Stimulated activated naive CD8-positive, alpha-beta T cell treated with anti-CD3 and anti-CD28 coated beads, Interleukin-15, Interleukin-2, amounts not matched to agents 100 ng/mL and 50 ng/mL, for 24 hours (primary cell): ENCODE results near the gene CNIH3.

Experiments
- H3K27ac Mint-ChIP-seq: one replicate; pipeline ENCODE4 v1.8.0; 2021; ENCODE audit warnings: mild to moderate bottlenecking, mixed read lengths
- H3K27me3 Mint-ChIP-seq: one replicate; pipeline ENCODE4 v1.8.0; 2021; ENCODE audit warnings: mixed read lengths
- H3K36me3 Mint-ChIP-seq: one replicate; pipeline ENCODE4 v1.8.0; 2021; ENCODE audit warnings: low read depth, mixed read lengths
- H3K4me1 Mint-ChIP-seq: one replicate; pipeline ENCODE4 v1.8.0; 2021; ENCODE audit warnings: low read depth, mixed read lengths
- H3K4me3 Mint-ChIP-seq: one replicate; pipeline ENCODE4 v1.8.0; 2021; ENCODE audit warnings: mild to moderate bottlenecking, mixed read lengths
- H3K9me3 Mint-ChIP-seq: one replicate; pipeline ENCODE4 v1.8.0; 2021; ENCODE audit warnings: mixed read lengths

CNIH3 gene

DNA sequence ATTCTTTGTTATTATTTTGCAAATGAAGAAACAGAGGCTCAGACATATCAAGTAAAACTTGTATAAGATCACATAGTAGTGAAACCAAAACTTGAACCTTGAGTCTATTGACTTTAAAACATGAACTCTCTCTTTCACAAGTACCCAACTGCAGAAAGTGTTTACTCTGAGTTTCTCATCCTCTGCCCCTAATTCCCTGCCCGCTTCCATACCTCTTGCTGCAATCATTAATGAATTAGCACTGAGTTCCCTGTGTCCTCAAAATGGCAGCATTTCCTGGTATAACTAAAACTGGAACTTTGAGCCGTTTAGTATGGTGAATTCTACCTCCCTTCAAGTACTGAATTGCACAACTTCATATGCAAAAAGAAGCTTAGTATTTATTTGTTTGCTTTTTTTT is 165.7 kb downstream of the CNIH3 start:
- H3K4me3 Mint-ChIP-seq: no peak overlapping the region
- H3K36me3 Mint-ChIP-seq: no peaks in the 10 kb centered on the region
- H3K9me3 Mint-ChIP-seq: no peaks in the 10 kb centered on the region
- peaks cover 5% of the 10 kb centered on the region for H3K27me3 Mint-ChIP-seq
- H3K4me1 Mint-ChIP-seq: peaks cover 21% of the 10 kb centered on the region
- H3K27ac Mint-ChIP-seq: no peak overlapping the region

DNA sequence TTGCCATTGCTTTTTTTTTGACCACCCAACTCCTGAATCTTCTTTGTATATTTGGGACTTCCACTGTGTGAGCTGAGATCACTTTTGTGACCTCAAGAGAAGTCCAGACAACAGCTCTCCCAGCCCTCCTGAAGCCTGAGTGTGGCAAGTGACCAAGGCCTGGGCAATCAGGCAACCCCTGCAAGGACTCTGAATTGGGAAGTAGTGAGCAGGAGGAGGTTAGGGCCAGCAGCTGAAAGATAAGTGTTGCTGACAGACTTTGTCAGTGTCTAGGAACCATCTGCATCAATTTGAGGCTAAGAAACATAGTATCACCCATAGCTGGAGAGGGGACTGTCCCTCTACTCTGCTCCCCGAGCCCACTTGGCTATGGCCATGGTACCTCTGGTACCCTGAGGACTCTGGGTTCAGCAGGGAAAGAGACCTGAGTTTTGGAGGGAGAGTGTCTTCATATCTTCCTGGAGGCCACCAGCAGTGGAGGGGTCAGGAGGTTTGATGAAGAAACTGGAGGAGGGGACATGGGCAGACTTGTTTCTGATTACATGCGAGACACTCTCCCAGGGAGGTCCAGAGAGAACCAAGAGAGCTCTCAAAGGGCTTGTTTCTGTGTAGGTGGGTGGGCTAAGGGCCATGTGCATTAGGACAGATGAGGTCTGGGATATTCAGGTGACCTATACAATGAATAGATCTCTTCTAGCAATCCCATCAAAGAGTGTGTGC is 166.3 kb downstream of the CNIH3 start:
- no peaks in the 10 kb centered on the region for H3K9me3 Mint-ChIP-seq
- no peak overlapping the region for H3K27ac Mint-ChIP-seq
- H3K36me3 Mint-ChIP-seq: no peaks in the 10 kb centered on the region
- H3K27me3 Mint-ChIP-seq: peaks cover 5% of the 10 kb centered on the region
- H3K4me3 Mint-ChIP-seq: no peak overlapping the region
- H3K4me1 Mint-ChIP-seq: peaks cover 21% of the 10 kb centered on the region

GRCh38 chr1:224783006-224783651 is 167.0 kb downstream of the CNIH3 start:
- H3K27me3 Mint-ChIP-seq: peaks cover 5% of the 10 kb centered on the region
- H3K4me1 Mint-ChIP-seq: peaks cover 21% of the 10 kb centered on the region
- H3K4me3 Mint-ChIP-seq: no peak overlapping the region
- H3K9me3 Mint-ChIP-seq: no peaks in the 10 kb centered on the region
- H3K36me3 Mint-ChIP-seq: no peaks in the 10 kb centered on the region
- no peak overlapping the region for H3K27ac Mint-ChIP-seq

- Mint-ChIP-seq H3K9me3 (no peaks in the 10 kb centered on the region), H3K27ac (no peak overlapping the region), H3K27me3 (peaks cover 5% of the 10 kb centered on the region), H3K4me3 (no peak overlapping the region), H3K36me3 (no peaks in the 10 kb centered on the region), H3K4me1 (peaks cover 21% of the 10 kb centered on the region)
These were observed 168.3 kb downstream of the CNIH3 start for GRCh38 chr1:224784265-224785039.

DNA sequence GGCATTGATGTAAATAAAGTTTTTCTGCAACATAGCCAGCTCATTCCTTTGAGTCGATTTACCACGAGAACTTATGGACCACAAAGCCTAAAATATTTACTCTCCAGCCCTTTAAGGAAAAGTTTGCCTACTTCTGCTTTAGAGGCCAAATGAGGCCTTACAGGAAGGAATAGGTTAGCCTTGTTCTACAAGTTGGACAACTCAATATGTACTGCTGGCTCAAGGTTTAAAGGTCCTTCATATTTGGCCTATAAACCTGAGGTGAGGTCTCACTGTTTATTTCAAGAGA is 168.9 kb downstream of the CNIH3 start:
- no peak overlapping the region for H3K27ac Mint-ChIP-seq
- peaks cover 21% of the 10 kb centered on the region for H3K4me1 Mint-ChIP-seq
- H3K36me3 Mint-ChIP-seq: no peaks in the 10 kb centered on the region
- H3K4me3 Mint-ChIP-seq: no peak overlapping the region
- H3K27me3 Mint-ChIP-seq: peaks cover 5% of the 10 kb centered on the region
- H3K9me3 Mint-ChIP-seq: no peaks in the 10 kb centered on the region

GRCh38 chr1:224785622-224786021 is 169.5 kb downstream of the CNIH3 start:
- H3K4me1 Mint-ChIP-seq: peaks cover 21% of the 10 kb centered on the region
- no peaks in the 10 kb centered on the region for H3K9me3 Mint-ChIP-seq
- H3K27me3 Mint-ChIP-seq: peaks cover 5% of the 10 kb centered on the region

DNA sequence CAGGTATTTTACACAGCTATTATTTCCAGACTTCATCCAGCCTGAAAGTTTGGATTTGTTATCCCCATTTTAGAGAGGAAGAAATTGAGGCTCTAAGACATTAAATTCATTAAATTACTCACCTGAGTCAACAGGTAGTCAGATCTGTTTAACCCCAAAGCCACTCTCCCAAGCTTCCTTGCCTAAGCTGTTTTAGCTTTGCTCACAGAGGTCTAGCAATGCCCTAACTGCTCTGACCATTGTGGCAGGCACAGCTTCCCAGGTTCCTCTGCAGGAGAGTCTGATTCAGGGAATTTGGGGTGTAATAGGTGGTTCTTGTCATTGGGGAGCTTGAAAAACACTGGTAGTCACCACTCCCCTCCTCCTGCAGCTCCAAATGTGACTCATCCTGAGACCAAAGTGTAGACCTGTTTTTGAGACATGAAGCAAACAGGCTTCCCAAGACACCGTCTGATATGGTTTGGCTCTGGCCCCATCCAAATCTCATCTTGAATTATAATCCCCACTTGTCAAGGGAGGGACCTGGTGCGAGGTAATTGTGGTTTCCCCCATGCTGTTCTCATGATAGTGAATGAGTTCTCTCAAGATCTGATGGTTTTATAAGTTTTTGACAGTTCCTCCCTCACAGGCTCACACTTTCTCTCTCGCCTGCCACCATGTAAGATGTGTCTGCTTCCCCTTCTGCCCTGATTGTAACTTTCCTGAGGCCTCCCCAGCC is 170.6 kb downstream of the CNIH3 start:
- H3K4me3 Mint-ChIP-seq: no peak overlapping the region
- peaks cover 5% of the 10 kb centered on the region for H3K27me3 Mint-ChIP-seq
- H3K9me3 Mint-ChIP-seq: no peaks in the 10 kb centered on the region
- H3K4me1 Mint-ChIP-seq: peaks cover 21% of the 10 kb centered on the region
- H3K36me3 Mint-ChIP-seq: no peaks in the 10 kb centered on the region
- H3K27ac Mint-ChIP-seq: no peak overlapping the region

More at GRCh38 chr1:224785622-224786021, 169.5 kb downstream of the CNIH3 start:
- Mint-ChIP-seq H3K4me3 (no peak overlapping the region), H3K36me3 (no peaks in the 10 kb centered on the region), H3K27ac (no peak overlapping the region)

- no peaks in the 10 kb centered on the region for H3K36me3 Mint-ChIP-seq
- H3K27ac Mint-ChIP-seq: no peak overlapping the region
- H3K4me1 Mint-ChIP-seq: peaks cover 6% of the 10 kb centered on the region
- no peaks in the 10 kb centered on the region for H3K27me3 Mint-ChIP-seq
- no peak overlapping the region for H3K4me3 Mint-ChIP-seq
- no peaks in the 10 kb centered on the region for H3K9me3 Mint-ChIP-seq
These were observed 173.2 kb downstream of the CNIH3 start for GRCh38 chr1:224789311-224789710.
